Measurements from ENCODE around the gene AOC2. TPM values are rescaled to one million over a fixed set of nuclear protein-coding genes. Genes with fewer than 3 reads are reported as not detected.

AOC2 gene
- polyA plus RNA-seq, 1 donor (not counting 4 experiments of a cell fraction or from before 2014, with no cell fraction given), result 0.94 TPM

DNA sequence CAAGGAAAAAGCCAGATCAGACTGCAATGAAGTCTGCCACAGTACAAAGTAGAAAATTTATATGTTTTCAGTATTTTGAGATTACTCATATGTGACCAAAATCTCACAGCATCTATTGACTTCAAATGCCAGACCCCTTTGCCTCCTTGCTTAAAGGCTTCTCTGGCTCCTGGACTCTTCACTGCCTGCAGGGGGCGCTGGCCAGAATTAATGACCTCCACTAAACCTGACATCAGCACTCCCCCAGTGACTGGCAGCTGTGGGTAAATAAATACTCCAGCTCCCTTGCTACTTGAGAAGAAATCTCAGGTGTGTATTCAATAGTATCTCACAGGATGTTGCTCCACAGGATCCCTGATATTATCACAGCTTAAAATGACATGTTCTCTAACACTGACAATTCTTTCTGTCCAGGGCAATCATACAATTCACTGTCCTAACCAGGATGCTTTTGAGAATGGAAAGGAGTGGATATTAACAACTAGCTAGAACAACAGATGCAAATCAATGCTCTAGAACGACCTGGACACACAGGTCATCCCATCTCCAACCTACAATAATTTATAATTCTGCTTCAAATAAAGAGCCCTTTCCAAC, 24.3 kb upstream of the AOC2 start:
- DNase-seq (ENCODE audit: low read depth, low spot score), result no peak
- no peak for FAIRE-seq
- Histone ChIP-seq H3K36me3 (ENCODE audit: control insufficient read depth in 2 of 2, extremely low read depth in 1 of 2, insufficient read depth in 2 of 2, low read length in 2 of 2) (peaks cover 32 to 39% of the 10 kb centered on the region in 2 experiments), H3K9me1 (ENCODE audit: control insufficient read depth, extremely low read depth, insufficient read depth, low read length) (no peaks in the 10 kb centered on the region), H3K4me3 (ENCODE audit: control insufficient read depth in 2 of 3, extremely low read depth in 1 of 3, insufficient read depth in 2 of 3, low read depth in 1 of 3, low read length in 3 of 3) (no peak overlapping the region), H3K27ac (ENCODE audit: control insufficient read depth, insufficient read depth, low read length) (no peak overlapping the region), H3K4me2 (ENCODE audit: control insufficient read depth, extremely low read depth, insufficient read depth, low read depth, low read length) (no peak overlapping the region), H3K27me3 (ENCODE audit: control insufficient read depth, extremely low read depth, insufficient read depth, low read length) (no peaks in the 10 kb centered on the region), H3K4me1 (ENCODE audit: control insufficient read depth, extremely low read depth, insufficient read depth, low read length) (peaks cover 6% of the 10 kb centered on the region), H2AFZ (ENCODE audit: control insufficient read depth, low read length) (no peak overlapping the region), H3K79me2 (ENCODE audit: control insufficient read depth, insufficient read depth, low read length) (peaks cover 26% of the 10 kb centered on the region), H3K9me3 (ENCODE audit: control insufficient read depth, low read depth, low read length) (no peaks in the 10 kb centered on the region), H4K20me1 (ENCODE audit: control insufficient read depth, extremely low read depth, insufficient read depth, low read length) (no peaks in the 10 kb centered on the region), H3K9ac (ENCODE audit: control insufficient read depth, extremely low read depth, insufficient read depth, low read length) (no peak overlapping the region)
- TF ChIP-seq, protein P1, sequence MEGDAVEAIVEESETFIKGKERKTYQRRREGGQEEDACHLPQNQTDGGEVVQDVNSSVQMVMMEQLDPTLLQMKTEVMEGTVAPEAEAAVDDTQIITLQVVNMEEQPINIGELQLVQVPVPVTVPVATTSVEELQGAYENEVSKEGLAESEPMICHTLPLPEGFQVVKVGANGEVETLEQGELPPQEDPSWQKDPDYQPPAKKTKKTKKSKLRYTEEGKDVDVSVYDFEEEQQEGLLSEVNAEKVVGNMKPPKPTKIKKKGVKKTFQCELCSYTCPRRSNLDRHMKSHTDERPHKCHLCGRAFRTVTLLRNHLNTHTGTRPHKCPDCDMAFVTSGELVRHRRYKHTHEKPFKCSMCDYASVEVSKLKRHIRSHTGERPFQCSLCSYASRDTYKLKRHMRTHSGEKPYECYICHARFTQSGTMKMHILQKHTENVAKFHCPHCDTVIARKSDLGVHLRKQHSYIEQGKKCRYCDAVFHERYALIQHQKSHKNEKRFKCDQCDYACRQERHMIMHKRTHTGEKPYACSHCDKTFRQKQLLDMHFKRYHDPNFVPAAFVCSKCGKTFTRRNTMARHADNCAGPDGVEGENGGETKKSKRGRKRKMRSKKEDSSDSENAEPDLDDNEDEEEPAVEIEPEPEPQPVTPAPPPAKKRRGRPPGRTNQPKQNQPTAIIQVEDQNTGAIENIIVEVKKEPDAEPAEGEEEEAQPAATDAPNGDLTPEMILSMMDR (optimal IDR thresholded peaks at IDR 0.05 in 1 of 3, IDR thresholded peaks at IDR 0.05 in 1 of 3, conservative IDR thresholded peaks at IDR 0.05 in 1 of 3; ENCODE audit: extremely low read depth in 1 of 3, insufficient read depth in 2 of 3, low read length in 3 of 3), result peak; percentile 71 to 90 (median 73)
- TF ChIP-seq EZH2 (IDR thresholded peaks at IDR 0.05; ENCODE audit: low read length), result no peak
- dilution Hi-C loops (cut with MboI; ENCODE audit: extremely low pct_ligation_motif_present, low sequenced_read_pairs), result no loop called here

DNA sequence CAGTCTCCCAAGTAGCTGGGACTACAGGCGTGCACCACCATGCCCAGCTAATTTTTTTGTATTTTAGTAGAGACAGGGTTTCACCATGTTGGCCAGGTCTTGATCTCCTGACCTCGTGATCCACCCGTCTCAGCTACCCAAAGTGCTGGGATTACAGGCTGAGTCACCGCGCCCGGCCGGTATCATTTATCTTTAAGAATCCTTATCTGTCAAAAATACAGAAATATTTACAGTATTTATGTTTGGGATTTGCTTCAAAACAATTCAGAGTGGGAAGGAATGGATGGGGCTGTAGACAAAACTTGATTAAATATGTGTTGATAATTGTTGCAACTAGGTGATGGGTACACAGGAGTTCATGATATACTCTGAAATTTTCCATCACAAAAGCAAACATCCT, 23.2 kb upstream of the AOC2 start:
- Histone ChIP-seq H3K9me3 (ENCODE audit: control insufficient read depth, low read depth, low read length) (no peaks in the 10 kb centered on the region), H3K4me2 (ENCODE audit: control insufficient read depth, extremely low read depth, insufficient read depth, low read depth, low read length) (no peak overlapping the region), H3K27me3 (ENCODE audit: control insufficient read depth, extremely low read depth, insufficient read depth, low read length) (no peaks in the 10 kb centered on the region), H3K36me3 (ENCODE audit: control insufficient read depth in 2 of 2, extremely low read depth in 1 of 2, insufficient read depth in 2 of 2, low read length in 2 of 2) (peaks cover 25 to 28% of the 10 kb centered on the region in 2 experiments), H3K79me2 (ENCODE audit: control insufficient read depth, insufficient read depth, low read length) (peaks cover 26% of the 10 kb centered on the region), H3K9me1 (ENCODE audit: control insufficient read depth, extremely low read depth, insufficient read depth, low read length) (no peaks in the 10 kb centered on the region), H3K27ac (ENCODE audit: control insufficient read depth, insufficient read depth, low read length) (no peak overlapping the region), H2AFZ (ENCODE audit: control insufficient read depth, low read length) (no peak overlapping the region), H3K4me3 (ENCODE audit: control insufficient read depth in 2 of 3, extremely low read depth in 1 of 3, insufficient read depth in 2 of 3, low read depth in 1 of 3, low read length in 3 of 3) (no peak overlapping the region), H4K20me1 (ENCODE audit: control insufficient read depth, extremely low read depth, insufficient read depth, low read length) (no peaks in the 10 kb centered on the region), H3K4me1 (ENCODE audit: control insufficient read depth, extremely low read depth, insufficient read depth, low read length) (peaks cover 6% of the 10 kb centered on the region), H3K9ac (ENCODE audit: control insufficient read depth, extremely low read depth, insufficient read depth, low read length) (no peak overlapping the region)
- TF ChIP-seq, protein P1 (optimal IDR thresholded peaks at IDR 0.05 in 1 of 3, IDR thresholded peaks at IDR 0.05 in 1 of 3, conservative IDR thresholded peaks at IDR 0.05 in 1 of 3; ENCODE audit: extremely low read depth in 1 of 3, insufficient read depth in 2 of 3, low read length in 3 of 3), result no peak
- no peak for TF ChIP-seq EZH2 (IDR thresholded peaks at IDR 0.05; ENCODE audit: low read length)
- FAIRE-seq, result no peak
- dilution Hi-C loops (cut with MboI; ENCODE audit: extremely low pct_ligation_motif_present, low sequenced_read_pairs), result no loop called here
- no peak for DNase-seq (ENCODE audit: low read depth, low spot score)
